GM12878 (cell line): ENCODE data around the gene PTPRS. TPM values are rescaled to one million over a fixed set of nuclear protein-coding genes. Genes with fewer than 3 reads are reported as not detected.
"Not testable (repeated sequence)": the region's sequence is repeated elsewhere in the genome, so short reads cannot be mapped to it uniquely, and the experiment has no call there.

ENCODE experiments used
- ATAC-seq: fragments of 200-7000 bp; cut with Tn5 transposase; 3 replicates; pipeline ENCODE4 v1.9.1; 2020; ENCODE audit warnings: mild to moderate bottlenecking, moderate library complexity
- BruUV-seq: library from RNA; stranded (reverse); fragments of 400-500 nt; replicated peaks from 2 replicates; lab custom pipeline; 2021; lab: Mats Ljungman, UMichigan
- CTCF ChIA-PET: fragments of 300-600 bp; sonication (Branson Sonifier 250); formaldehyde crosslinking; extraction: SDS; loops from one replicate; lab custom pipeline; 2021; ENCODE audit warnings: inconsistent platforms; lab: Yijun Ruan, JAX
- POLR2A ChIA-PET: fragments of 350-600 bp; formaldehyde crosslinking; extraction: SDS; loops from one replicate; lab custom pipeline; 2021; ENCODE audit warnings: inconsistent platforms; lab: Charles Lee
- RAD21 ChIA-PET: fragments of 300-600 bp; sonication (Branson Sonifier 250); formaldehyde crosslinking; loops from one replicate; lab custom pipeline; 2023; ENCODE audit warnings: antibody characterized with exemption; ENCODE audit not compliant: unreplicated experiment; lab: Charles Lee
- SMC1A ChIA-PET: fragments of 300-600 bp; sonication (Branson Sonifier 250); formaldehyde crosslinking; loops from one replicate; lab custom pipeline; 2023; ENCODE audit not compliant: unreplicated experiment, uncharacterized antibody; lab: Charles Lee
- DNase-seq: peaks from one replicate; pipeline ENCODE4 v3.0.0-alpha.2; 2011; ENCODE audit warnings: low read depth, low spot score
- FAIRE-seq: peaks from 3 replicates; lab custom pipeline; 2011; peaks lifted over from hg19 to GRCh38; lab: Jason Lieb, UNC
- H2AFZ ChIP-seq: 2 replicates; pipeline ENCODE4 v1.6.0; 2011; ENCODE audit warnings: low read depth, low read length, control low read depth; ENCODE audit not compliant: control insufficient read depth
- H3K27ac ChIP-seq: 2 replicates; pipeline ENCODE4 v1.5.1; 2011; ENCODE audit warnings: control low read depth; ENCODE audit not compliant: control insufficient read depth, insufficient read depth
- H3K27me3 ChIP-seq, 2 experiments: replicated peaks in 1 of 2; 2 replicates each; pipeline versions ENCODE4 v1.6.0 to v1.6.1; 2011; ENCODE audit warnings: low read length in 1 of 2; ENCODE audit not compliant: control insufficient read depth in 2 of 2, insufficient read depth in 2 of 2
- H3K36me3 ChIP-seq, 2 experiments: 2 replicates each; pipeline ENCODE4 v1.5.1; 2011; ENCODE audit warnings: low read length in 1 of 2; ENCODE audit not compliant: control insufficient read depth in 2 of 2, insufficient read depth in 2 of 2
- H3K4me1 ChIP-seq: 2 replicates; pipeline ENCODE4 v1.6.1; 2011; ENCODE audit warnings: mild to moderate bottlenecking, low read length, moderate library complexity, mixed read lengths; ENCODE audit not compliant: control insufficient read depth, insufficient read depth
- H3K4me2 ChIP-seq: 2 replicates; pipeline ENCODE4 v1.6.0; 2011; ENCODE audit warnings: control low read depth; ENCODE audit not compliant: control insufficient read depth, insufficient read depth
- H3K4me3 ChIP-seq: fragments of 200-600 bp; sonication (generic); 2 replicates; pipeline ENCODE4 v1.5.1; 2016
- H3K79me2 ChIP-seq: 2 replicates; pipeline ENCODE4 v1.6.0; 2011; ENCODE audit warnings: low read length; ENCODE audit not compliant: control insufficient read depth, insufficient read depth
- H3K9ac ChIP-seq: 2 replicates; pipeline ENCODE4 v1.8.0; 2011; ENCODE audit warnings: low read length, control low read depth, mixed read lengths; ENCODE audit not compliant: control insufficient read depth, insufficient read depth
- H3K9me3 ChIP-seq: replicated peaks from 3 replicates; pipeline ENCODE4 v1.5.1; 2011; ENCODE audit warnings: mild to moderate bottlenecking, low read length; ENCODE audit not compliant: control insufficient read depth, insufficient read depth
- H4K20me1 ChIP-seq: 2 replicates; pipeline ENCODE4 v1.6.0; 2011; ENCODE audit not compliant: control insufficient read depth, insufficient read depth
- RBBP5 ChIP-seq: fragments of 200-600 bp; sonication (generic); conservative IDR thresholded peaks from 2 replicates; pipeline ENCODE4 v1.6.1; 2016
- SREBF2 ChIP-seq: IDR thresholded peaks from 2 replicates; pipeline ENCODE4 v1.6.1; 2012; ENCODE audit warnings: mild to moderate bottlenecking, low read length
- WGBS: methylation state at CpG from one replicate; pipeline ENCODE4 v1.1.6; 2016; ENCODE audit warnings: low lambda C conversion rate; ENCODE audit not compliant: insufficient replicate concordance, insufficient coverage; ENCODE audit errors: missing lambda C conversion rate; 5-methylcytosine and 5-hydroxymethylcytosine counted together
- in situ Hi-C: fragments of 300-500 bp; cut with MboI; formaldehyde crosslinking; loops from 9 replicates; pipeline ENCODE4 v1.14.3; 2018; ENCODE audit warnings: mixed read lengths
- intact Hi-C: fragments of 100-400 bp; cut with micrococcal nuclease; formaldehyde crosslinking; loops from one replicate; pipeline ENCODE4 v1.14.2; 2022; ENCODE audit not compliant: unreplicated experiment
- polyA plus RNA-seq, 11 experiments: library from polyadenylated mRNA; depleted of rRNA in 4 of 11; unstranded in 6 of 11; stranded (reverse) in 5 of 11; fragments of >200 nt; fragmentation: Nextera tagmentation in 4 of 11; fragmentation: Illumina TruSeq in 1 of 11; extraction: Ambion mirVana in 4 of 11; extraction: Trizol in 1 of 11; gene quantifications; 1 replicate in 1 of 11; 2 replicates in 10 of 11; pipeline versions ENCODE4 v1.2.1 to v1.2.3, GENCODE V29; 2011 to 2016; ENCODE audit warnings: inconsistent platforms in 2 of 11, missing spikeins in 2 of 11, low read depth in 1 of 11
- total RNA-seq, 4 experiments: library from RNA; depleted of rRNA in 3 of 4; stranded (reverse); fragments of >200 nt in 3 of 4; fragmentation: Illumina TruSeq in 1 of 4; extraction: Trizol in 1 of 4; gene quantifications; 2 replicates each; pipeline versions ENCODE4 v1.2.1 to v1.2.3, GENCODE V29; 2013 to 2021

Gene PTPRS
- total and polyA plus RNA-seq, 10 of the 15 experiments (the other 5 are each of a cell fraction or from before 2014, with no cell fraction given), result 0.09 to 32.1 (median 0.71) TPM

DNA sequence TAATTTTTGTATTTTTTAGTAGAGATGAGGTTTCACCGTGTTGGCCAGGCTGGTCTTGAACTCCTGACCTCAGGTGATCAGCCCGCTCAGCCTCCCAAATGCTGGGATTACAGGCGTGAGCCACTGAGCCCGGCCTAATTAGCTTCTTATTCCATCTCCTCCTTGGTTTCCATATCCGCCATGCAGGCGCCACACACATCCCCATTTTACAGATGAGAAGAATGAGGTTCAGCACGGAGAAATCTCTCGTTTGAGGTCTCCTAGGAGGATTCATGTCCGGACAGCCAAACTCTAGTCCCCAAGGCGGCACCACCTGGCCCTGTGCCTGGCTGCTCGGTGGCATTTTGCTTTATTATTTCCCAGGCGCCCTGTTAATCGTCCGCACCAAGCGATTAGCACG is 46.2 kb upstream of the PTPRS start:
- Histone ChIP-seq H3K4me3 (no peak overlapping the region), H3K79me2 (no peaks in the 10 kb centered on the region), H3K27me3 (no peaks in the 10 kb centered on the region), H3K36me3 (no peaks in the 10 kb centered on the region), H4K20me1 (no peaks in the 10 kb centered on the region), H3K27ac (no peak overlapping the region), H3K4me2 (no peak overlapping the region), H3K9me3 (no peaks in the 10 kb centered on the region; the same call in 1 of the 3 replicates), H3K9ac (no peak overlapping the region), H3K4me1 (no peaks in the 10 kb centered on the region), H2AFZ (no peak overlapping the region)
- in situ Hi-C loops (no loop called here), intact Hi-C loops (no loop called here)
- CTCF ChIA-PET, result no interaction called here
- DNase-seq (no peak), ATAC-seq (no peak), FAIRE-seq (no peak)
- SMC1A ChIA-PET, result no interaction called here
- POLR2A ChIA-PET, result no interaction called here
- TF ChIP-seq SREBF2 (no peak), RBBP5 (no peak)
- RAD21 ChIA-PET, result interaction anchor here (0.6 kb wide), 1 partner anchor 94 kb away, joined by 4 read pairs; no protein-coding TSS in a partner anchor
- 38% methylated on average over 16 of the region's 16 CpGs for WGBS
- no TSS peak for BruUV-seq

DNA sequence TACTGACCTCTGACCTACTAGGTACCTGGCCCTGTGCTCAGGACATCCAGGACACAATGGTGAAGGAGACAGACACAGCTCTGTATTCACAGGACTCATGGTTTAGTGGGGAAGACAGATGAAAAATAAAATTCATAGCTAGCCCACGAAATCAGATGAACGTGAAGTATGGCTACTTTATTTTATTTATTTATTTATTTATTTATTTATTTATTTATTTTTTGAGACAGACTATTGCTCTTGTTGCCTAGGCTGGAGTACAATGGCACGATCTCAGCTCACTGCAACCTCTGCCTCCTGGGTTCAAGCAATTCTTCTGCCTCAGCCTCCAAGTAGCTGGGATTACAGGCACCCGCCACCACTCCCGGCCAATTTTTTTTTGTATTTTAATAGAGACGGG is 40.6 kb upstream of the PTPRS start:
- H3K9me3 ChIP-seq, in situ Hi-C loops, DNase-seq, H3K4me1 ChIP-seq, H3K4me2 ChIP-seq, ATAC-seq, H3K36me3 ChIP-seq, FAIRE-seq, H4K20me1 ChIP-seq, H3K27ac ChIP-seq, SMC1A ChIA-PET, H3K9ac ChIP-seq, H3K4me3 ChIP-seq, H3K27me3 ChIP-seq, intact Hi-C loops, CTCF ChIA-PET, BruUV-seq, H3K79me2 ChIP-seq, POLR2A ChIA-PET, H2AFZ ChIP-seq, RAD21 ChIA-PET: not testable (repeated sequence)
- 49% methylated on average over 6 of the region's 6 CpGs for whole genome bisulfite sequencing
